Adrenal gland (tissue), 5 donors: ENCODE data around the gene PDZRN3.

Experiments used
- CTCF ChIP-seq, 6 experiments: fragments of 450-650 bp in 4 of 6; fragments of 200-600 bp in 2 of 6; sonication (generic) in 1 of 6; IDR thresholded peaks; 1 replicate in 5 of 6; 2 replicates in 1 of 6; pipeline versions ENCODE4 v1.5.1 to v1.8.0; 2016 to 2021; ENCODE audit warnings: antibody characterized with exemption in 6 of 6, mild to moderate bottlenecking in 2 of 6, moderate library complexity in 1 of 6
- POLR2A ChIP-seq, 2 donors: fragments of 450-650 bp; IDR thresholded peaks; one replicate each; pipeline ENCODE4 v1.6.1; 2017; ENCODE audit warnings: antibody characterized with exemption in 2 of 2, mild to moderate bottlenecking in 2 of 2, moderate library complexity in 1 of 2
- donor health status: DM: no; HTN: no; CAD: no.

GRCh38 chr3:73480187-73480672, 144.5 kb downstream of the PDZRN3 start:
- TF ChIP-seq CTCF (IDR thresholded peaks at IDR 0.05): no peak
- no peak for TF ChIP-seq POLR2A (IDR thresholded peaks at IDR 0.05)
